Thyroid gland (tissue), 4 donors: ENCODE results near the gene SPEG. TPM values are rescaled to one million over a fixed set of nuclear protein-coding genes. Genes with fewer than 3 reads are reported as not detected.

ENCODE experiments used
- DNase-seq, 2 donors: peaks; one replicate each; pipeline ENCODE4 v3.0.0-alpha.2; 2019
- H3K27ac ChIP-seq, 3 donors: fragments of 200-600 bp; sonication (generic); 1 replicate in 2 of 3; 2 replicates in 1 of 3; pipeline ENCODE4 v1.5.1; 2016 to 2019; ENCODE audit warnings: mild to moderate bottlenecking in 1 of 3, moderate library complexity in 1 of 3
- H3K27me3 ChIP-seq: fragments of 200-600 bp; sonication (generic); one replicate; pipeline ENCODE4 v1.5.1; 2019
- H3K36me3 ChIP-seq, 2 donors: fragments of 200-600 bp; sonication (generic); one replicate each; pipeline ENCODE4 v1.5.1; 2016 to 2019
- H3K4me1 ChIP-seq, 2 donors: fragments of 200-600 bp; sonication (generic); one replicate each; pipeline ENCODE4 v1.5.1; 2017 to 2019
- H3K4me3 ChIP-seq, 3 donors: fragments of 200-600 bp; sonication (generic); replicated peaks in 1 of 3; 1 replicate in 2 of 3; 2 replicates in 1 of 3; pipeline ENCODE4 v1.5.1; 2016; ENCODE audit warnings: mild to moderate bottlenecking in 1 of 3
- H3K9me3 ChIP-seq: fragments of 200-600 bp; sonication (generic); one replicate; pipeline ENCODE4 v1.5.1; 2017
- POLR2A ChIP-seq, 2 donors: fragments of 450-650 bp; IDR thresholded peaks; one replicate each; pipeline ENCODE4 v1.6.1; 2017; ENCODE audit warnings: antibody characterized with exemption in 2 of 2, mild to moderate bottlenecking in 2 of 2, moderate library complexity in 1 of 2
- WGBS, 2 donors: methylation state at CpG; one replicate each; pipeline ENCODE4 v1.1.5; 2017; 5-methylcytosine and 5-hydroxymethylcytosine counted together
- intact Hi-C: fragments of 100-400 bp; cut with DNase I; formaldehyde crosslinking; loops from one replicate; pipeline ENCODE4 v1.15.1; 2023
- total RNA-seq, 4 donors: library from RNA; depleted of rRNA; stranded (reverse); fragments of >200 nt; gene quantifications; one replicate each; pipeline ENCODE4 v1.2.3, GENCODE V29; 2016
- TF ChIP-seq, protein P1 (sequence below), 6 experiments: fragments of 200-600 bp in 3 of 6; fragments of 450-650 bp in 3 of 6; sonication (generic) in 3 of 6; IDR thresholded peaks; one replicate each; pipeline ENCODE4 v1.5.1; 2016 to 2019; ENCODE audit warnings: antibody characterized with exemption in 6 of 6, mild to moderate bottlenecking in 2 of 6, inconsistent platforms in 1 of 6, moderate library complexity in 1 of 6

Gene SPEG
- total RNA-seq, 4 donors from 2014 or later: 1.9 to 3.5 (median 3.3) TPM

GRCh38 chr2:219542931-219543595 lies 108.4 kb downstream of the SPEG start:
- DNase-seq: peak; percentile 65 to 67
- Histone ChIP-seq H3K9me3 (no peaks in the 10 kb centered on the region), H3K4me3 (peak overlapping the region; percentile 33 to 83 (median 79)), H3K27ac (peak overlapping the region; percentile 78 to 91 (median 84)), H3K4me1 (peaks cover 21 to 24% of the 10 kb centered on the region in 2 donors), H3K36me3 (peaks cover 14 to 17% of the 10 kb centered on the region in 2 donors), H3K27me3 (no peaks in the 10 kb centered on the region)
- intact Hi-C loops: loop anchor here (5.0 kb wide), 1 partner anchor 144 kb away; no protein-coding TSS in a partner anchor
- TF ChIP-seq, protein P1, sequence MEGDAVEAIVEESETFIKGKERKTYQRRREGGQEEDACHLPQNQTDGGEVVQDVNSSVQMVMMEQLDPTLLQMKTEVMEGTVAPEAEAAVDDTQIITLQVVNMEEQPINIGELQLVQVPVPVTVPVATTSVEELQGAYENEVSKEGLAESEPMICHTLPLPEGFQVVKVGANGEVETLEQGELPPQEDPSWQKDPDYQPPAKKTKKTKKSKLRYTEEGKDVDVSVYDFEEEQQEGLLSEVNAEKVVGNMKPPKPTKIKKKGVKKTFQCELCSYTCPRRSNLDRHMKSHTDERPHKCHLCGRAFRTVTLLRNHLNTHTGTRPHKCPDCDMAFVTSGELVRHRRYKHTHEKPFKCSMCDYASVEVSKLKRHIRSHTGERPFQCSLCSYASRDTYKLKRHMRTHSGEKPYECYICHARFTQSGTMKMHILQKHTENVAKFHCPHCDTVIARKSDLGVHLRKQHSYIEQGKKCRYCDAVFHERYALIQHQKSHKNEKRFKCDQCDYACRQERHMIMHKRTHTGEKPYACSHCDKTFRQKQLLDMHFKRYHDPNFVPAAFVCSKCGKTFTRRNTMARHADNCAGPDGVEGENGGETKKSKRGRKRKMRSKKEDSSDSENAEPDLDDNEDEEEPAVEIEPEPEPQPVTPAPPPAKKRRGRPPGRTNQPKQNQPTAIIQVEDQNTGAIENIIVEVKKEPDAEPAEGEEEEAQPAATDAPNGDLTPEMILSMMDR (IDR thresholded peaks at IDR 0.05): no peak
- TF ChIP-seq POLR2A (IDR thresholded peaks at IDR 0.05): no peak
- WGBS, 2 donors: 0 to 1% methylated on average over 7 to 16 of the region's 66 CpGs

DNA sequence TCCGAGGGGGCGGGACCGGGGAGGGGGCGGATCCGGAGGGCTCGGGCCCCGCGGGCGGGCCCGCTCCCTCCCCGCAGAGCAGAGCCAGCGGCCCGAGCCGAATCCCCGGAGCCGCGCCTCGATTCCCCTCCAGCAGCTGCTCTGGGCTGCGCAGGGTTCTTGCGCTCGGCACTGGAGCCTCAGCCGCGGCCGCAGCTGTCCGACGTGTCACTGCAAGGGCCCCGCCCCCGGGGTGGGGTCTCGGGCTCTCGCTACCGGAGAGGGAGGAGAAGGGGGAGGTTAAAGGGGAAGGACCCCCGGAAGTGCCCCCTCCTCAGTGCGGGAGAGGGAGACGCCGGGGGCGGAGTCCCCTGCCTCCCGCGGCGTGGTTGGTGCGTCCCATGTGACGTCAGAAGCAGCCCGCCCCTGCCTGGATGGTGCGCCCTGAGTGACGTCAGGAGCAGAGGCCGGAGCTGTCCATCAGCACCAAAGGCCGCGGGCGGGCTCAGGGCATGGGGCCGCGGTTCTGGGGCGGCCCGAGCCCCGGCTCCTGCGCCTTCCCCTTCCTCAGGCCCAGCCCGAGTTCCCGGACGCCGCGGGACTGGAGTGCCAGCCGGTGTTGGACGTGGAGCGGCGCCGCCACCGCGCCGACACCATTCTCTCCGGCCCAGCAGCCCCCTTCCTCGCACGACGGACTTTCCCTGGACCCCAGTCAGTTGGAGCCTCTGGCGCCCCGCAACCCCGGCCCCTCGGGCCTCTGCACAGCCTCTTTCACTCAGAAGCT lies 109.1 kb downstream of the SPEG start, which contains the start of the genes CHPF and TMEM198:
TSS of gene CHPF (minus strand) at position 214 of the 763 bp plus-strand sequence. CDS start 271 bp downstream, outside the sequence.
TSS of gene TMEM198 (plus strand) at position 433 of the 763 bp plus-strand sequence. CDS start 700 bp downstream, outside the sequence.
- 1 to 2% methylated on average over 17 to 22 of the region's 75 CpGs for WGBS, 2 donors
- Histone ChIP-seq H3K27ac (peak within 1 kb of the TSS; percentile 78 to 91 (median 84)), H3K4me3 (peak within 1 kb of the TSS; percentile 33 to 83 (median 79)), H3K9me3 (no peaks in the 10 kb centered on the region), H3K36me3 (peaks cover 14 to 17% of the 10 kb centered on the region in 2 donors), H3K4me1 (peaks cover 21 to 24% of the 10 kb centered on the region in 2 donors), H3K27me3 (no peaks in the 10 kb centered on the region)
- TF ChIP-seq, protein P1 (IDR thresholded peaks at IDR 0.05): no peak
- peak in 1 of 2 donors; percentile 85 for TF ChIP-seq POLR2A (IDR thresholded peaks at IDR 0.05)
- intact Hi-C loops: loop anchor here (5.0 kb wide), 1 partner anchor 144 kb away; no protein-coding TSS in a partner anchor
- peak; percentile 99 for DNase-seq

DNA sequence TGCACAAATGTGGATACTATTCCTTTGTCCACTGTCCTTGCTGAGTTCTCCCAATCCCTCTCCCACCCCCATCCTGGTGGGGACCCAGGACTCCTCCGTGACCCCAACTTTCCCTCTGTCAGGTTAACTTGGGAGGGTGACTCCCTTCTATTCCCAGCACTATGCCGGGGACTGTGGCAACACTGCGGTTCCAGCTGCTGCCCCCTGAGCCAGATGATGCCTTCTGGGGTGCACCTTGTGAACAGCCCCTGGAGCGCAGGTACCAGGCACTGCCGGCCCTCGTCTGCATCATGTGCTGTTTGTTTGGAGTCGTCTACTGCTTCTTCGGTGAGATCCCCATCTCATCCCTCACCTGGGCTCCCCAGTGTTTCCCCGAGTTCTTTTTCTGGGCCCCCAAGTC lies 109.9 kb downstream of the SPEG start:
- Histone ChIP-seq H3K27ac (no peak overlapping the region), H3K4me3 (peak overlapping the region in 1 of 3 donors; percentile 79), H3K36me3 (peaks cover 6 to 11% of the 10 kb centered on the region in 2 donors), H3K27me3 (no peaks in the 10 kb centered on the region), H3K4me1 (peaks cover 21 to 24% of the 10 kb centered on the region in 2 donors), H3K9me3 (no peaks in the 10 kb centered on the region)
- 39 to 43% methylated on average over 9 of the region's 9 CpGs for WGBS, 2 donors
- intact Hi-C loops: loop anchor here (5.0 kb wide), 1 partner anchor 143 kb away; no protein-coding TSS in a partner anchor
- no peak for TF ChIP-seq POLR2A (IDR thresholded peaks at IDR 0.05)
- TF ChIP-seq, protein P1 (IDR thresholded peaks at IDR 0.05): no peak
- DNase-seq: no peak

DNA sequence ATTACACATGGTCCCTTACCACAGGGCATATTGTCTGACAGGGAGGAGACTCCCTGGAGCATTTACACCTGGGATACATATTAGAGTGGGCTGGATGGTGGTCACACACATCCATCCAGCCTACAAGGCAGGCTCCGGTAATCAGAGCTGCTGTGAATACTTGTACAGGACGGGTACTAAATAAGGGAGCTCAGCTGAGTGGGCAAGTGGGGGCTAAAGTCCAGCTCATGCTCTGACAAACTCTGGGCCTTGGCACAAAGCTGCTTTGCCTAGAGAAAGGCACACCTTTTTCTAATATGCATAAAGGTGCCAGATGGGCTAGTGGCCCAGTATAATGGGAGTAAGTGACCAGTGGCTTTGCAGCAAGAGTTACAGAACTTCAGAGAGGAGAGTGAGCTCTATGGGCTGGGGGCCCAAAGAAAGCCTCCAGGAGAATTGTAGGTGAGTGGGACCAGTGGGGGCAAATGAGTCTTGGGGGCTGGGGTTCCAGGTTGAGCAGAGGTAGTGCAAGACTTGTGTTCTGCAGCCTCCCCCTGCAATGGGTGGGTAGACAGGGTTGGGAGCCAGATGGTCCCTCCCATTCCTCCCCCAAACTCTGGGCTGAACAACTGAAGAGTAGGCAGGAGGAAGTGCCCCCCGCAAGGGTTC lies 110.8 kb downstream of the SPEG start:
- no peaks in the 10 kb centered on the region for H3K9me3 ChIP-seq
- TF ChIP-seq, protein P1 (IDR thresholded peaks at IDR 0.05): no peak
- TF ChIP-seq POLR2A (IDR thresholded peaks at IDR 0.05): no peak
- intact Hi-C loops: no loop called here
- no peak overlapping the region for H3K27ac ChIP-seq
- WGBS, 2 donors: 78 to 79% methylated on average over 3 of the region's 3 CpGs
- DNase-seq: no peak
- no peaks in the 10 kb centered on the region for H3K27me3 ChIP-seq
- no peak overlapping the region for H3K4me3 ChIP-seq
- peaks cover 21 to 24% of the 10 kb centered on the region in 2 donors for H3K4me1 ChIP-seq
- peaks cover 0 to 7% of the 10 kb centered on the region in 2 donors for H3K36me3 ChIP-seq
